Measurements from ENCODE around the gene INHA. TPM values are rescaled to one million over a fixed set of nuclear protein-coding genes. Genes with fewer than 3 reads are reported as not detected.

The INHA gene
- total RNA-seq, 1 donor from 2014 or later = not detected

GRCh38 chr2:219531639-219532377, 40.3 kb upstream of the INHA start:
- peaks cover 5 to 14% (median 12%) of the 10 kb centered on the region in 3 donors for H3K4me1 ChIP-seq (ENCODE audit: control insufficient read depth in 3 of 3, insufficient read depth in 3 of 3, low read length in 3 of 3)
- H3K4me3 ChIP-seq (ENCODE audit: low read length in 3 of 3) = no peak overlapping the region
- H3K9ac ChIP-seq (ENCODE audit: low read depth in 1 of 3, low read length in 3 of 3) = no peak overlapping the region
- no peaks in the 10 kb centered on the region for H3K9me3 ChIP-seq (ENCODE audit: control insufficient read depth in 3 of 3, low read length in 3 of 3)
- no peaks in the 10 kb centered on the region for H3K36me3 ChIP-seq (ENCODE audit: control insufficient read depth in 3 of 3, insufficient read depth in 3 of 3, low read length in 3 of 3)
- H3K27ac ChIP-seq (ENCODE audit: low read depth, low read length) = no peak overlapping the region
- peaks cover 22 to 38% (median 27%) of the 10 kb centered on the region in 3 donors for H3K27me3 ChIP-seq (ENCODE audit: control insufficient read depth in 3 of 3, insufficient read depth in 3 of 3, low read length in 3 of 3)

- Histone ChIP-seq H3K27ac (ENCODE audit: low read depth, low read length) (no peak overlapping the region), H3K9ac (ENCODE audit: low read depth in 1 of 3, low read length in 3 of 3) (no peak overlapping the region), H3K27me3 (ENCODE audit: control insufficient read depth in 3 of 3, insufficient read depth in 3 of 3, low read length in 3 of 3) (peaks cover 19 to 33% (median 22%) of the 10 kb centered on the region in 3 donors), H3K9me3 (ENCODE audit: control insufficient read depth in 3 of 3, low read length in 3 of 3) (no peaks in the 10 kb centered on the region), H3K4me3 (ENCODE audit: low read length in 3 of 3) (no peak overlapping the region), H3K36me3 (ENCODE audit: control insufficient read depth in 3 of 3, insufficient read depth in 3 of 3, low read length in 3 of 3) (no peaks in the 10 kb centered on the region), H3K4me1 (ENCODE audit: control insufficient read depth in 3 of 3, insufficient read depth in 3 of 3, low read length in 3 of 3) (peaks cover 4 to 11% (median 9%) of the 10 kb centered on the region in 3 donors)
Measured at GRCh38 chr2:219532378-219532649, 39.8 kb upstream of the INHA start.

- Histone ChIP-seq H3K27ac (ENCODE audit: low read depth, low read length) (no peak overlapping the region), H3K27me3 (ENCODE audit: control insufficient read depth in 3 of 3, insufficient read depth in 3 of 3, low read length in 3 of 3) (peaks cover 12 to 23% (median 13%) of the 10 kb centered on the region in 3 donors), H3K4me3 (ENCODE audit: low read length in 3 of 3) (no peak overlapping the region), H3K9ac (ENCODE audit: low read depth in 1 of 3, low read length in 3 of 3) (no peak overlapping the region), H3K4me1 (ENCODE audit: control insufficient read depth in 3 of 3, insufficient read depth in 3 of 3, low read length in 3 of 3) (peaks cover 4 to 11% (median 9%) of the 10 kb centered on the region in 3 donors), H3K36me3 (ENCODE audit: control insufficient read depth in 3 of 3, insufficient read depth in 3 of 3, low read length in 3 of 3) (peaks cover 0 to 6% (median 3%) of the 10 kb centered on the region in 3 donors), H3K9me3 (ENCODE audit: control insufficient read depth in 3 of 3, low read length in 3 of 3) (no peaks in the 10 kb centered on the region)
Measured at GRCh38 chr2:219533930-219534661, 38.0 kb upstream of the INHA start.

GRCh38 chr2:219536425-219536824, 35.7 kb upstream of the INHA start:
- H3K9me3 ChIP-seq (ENCODE audit: control insufficient read depth in 3 of 3, low read length in 3 of 3) = no peaks in the 10 kb centered on the region
- no peak overlapping the region for H3K27ac ChIP-seq (ENCODE audit: low read depth, low read length)
- H3K4me1 ChIP-seq (ENCODE audit: control insufficient read depth in 3 of 3, insufficient read depth in 3 of 3, low read length in 3 of 3) = peaks cover under 1 to 2% (median under 1%) of the 10 kb centered on the region in 3 donors
- peaks cover 15 to 22% (median 17%) of the 10 kb centered on the region in 3 donors for H3K36me3 ChIP-seq (ENCODE audit: control insufficient read depth in 3 of 3, insufficient read depth in 3 of 3, low read length in 3 of 3)
- peaks cover 3 to 19% (median 5%) of the 10 kb centered on the region in 3 donors for H3K27me3 ChIP-seq (ENCODE audit: control insufficient read depth in 3 of 3, insufficient read depth in 3 of 3, low read length in 3 of 3)
- no peak overlapping the region for H3K9ac ChIP-seq (ENCODE audit: low read depth in 1 of 3, low read length in 3 of 3)
- H3K4me3 ChIP-seq (ENCODE audit: low read length in 3 of 3) = no peak overlapping the region

DNA sequence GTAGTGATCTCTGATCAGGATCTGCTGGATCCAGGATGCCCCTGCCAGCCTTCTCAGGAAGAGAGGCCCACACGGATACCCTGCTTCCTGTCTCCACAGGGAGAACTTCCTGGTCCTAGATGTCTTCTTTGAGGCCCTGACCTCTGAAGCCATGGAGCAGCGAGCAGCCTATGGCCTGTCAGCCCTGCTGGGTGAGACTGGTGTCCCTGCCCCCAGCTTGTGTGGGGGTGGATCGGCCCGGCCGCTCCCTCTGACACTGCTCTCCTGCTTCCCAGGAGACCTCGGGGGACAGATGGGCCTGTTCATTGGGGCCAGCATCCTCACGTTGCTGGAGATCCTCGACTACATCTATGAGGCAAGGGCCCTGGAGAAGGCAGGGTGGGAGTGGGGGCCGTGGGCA, 35.1 kb upstream of the INHA start:
- Histone ChIP-seq H3K9ac (ENCODE audit: low read depth in 1 of 3, low read length in 3 of 3) (no peak overlapping the region), H3K36me3 (ENCODE audit: control insufficient read depth in 3 of 3, insufficient read depth in 3 of 3, low read length in 3 of 3) (peaks cover 15 to 22% (median 19%) of the 10 kb centered on the region in 3 donors), H3K27me3 (ENCODE audit: control insufficient read depth in 3 of 3, insufficient read depth in 3 of 3, low read length in 3 of 3) (peaks cover 3 to 15% (median 5%) of the 10 kb centered on the region in 3 donors), H3K4me1 (ENCODE audit: control insufficient read depth in 3 of 3, insufficient read depth in 3 of 3, low read length in 3 of 3) (peaks cover 5 to 7% (median 6%) of the 10 kb centered on the region in 3 donors), H3K9me3 (ENCODE audit: control insufficient read depth in 3 of 3, low read length in 3 of 3) (no peaks in the 10 kb centered on the region), H3K27ac (ENCODE audit: low read depth, low read length) (no peak overlapping the region), H3K4me3 (ENCODE audit: low read length in 3 of 3) (no peak overlapping the region)

- peaks cover 13 to 16% (median 15%) of the 10 kb centered on the region in 3 donors for H3K4me1 ChIP-seq (ENCODE audit: control insufficient read depth in 3 of 3, insufficient read depth in 3 of 3, low read length in 3 of 3)
- no peak overlapping the region for H3K4me3 ChIP-seq (ENCODE audit: low read length in 3 of 3)
- H3K27me3 ChIP-seq (ENCODE audit: control insufficient read depth in 3 of 3, insufficient read depth in 3 of 3, low read length in 3 of 3) = peaks cover 0 to 6% (median 3%) of the 10 kb centered on the region in 3 donors
- peaks cover 15 to 22% (median 19%) of the 10 kb centered on the region in 3 donors for H3K36me3 ChIP-seq (ENCODE audit: control insufficient read depth in 3 of 3, insufficient read depth in 3 of 3, low read length in 3 of 3)
- H3K9ac ChIP-seq (ENCODE audit: low read depth in 1 of 3, low read length in 3 of 3) = no peak overlapping the region
- no peak overlapping the region for H3K27ac ChIP-seq (ENCODE audit: low read depth, low read length)
- no peaks in the 10 kb centered on the region for H3K9me3 ChIP-seq (ENCODE audit: control insufficient read depth in 3 of 3, low read length in 3 of 3)
Measured at GRCh38 chr2:219537657-219538488, 34.2 kb upstream of the INHA start.

DNA sequence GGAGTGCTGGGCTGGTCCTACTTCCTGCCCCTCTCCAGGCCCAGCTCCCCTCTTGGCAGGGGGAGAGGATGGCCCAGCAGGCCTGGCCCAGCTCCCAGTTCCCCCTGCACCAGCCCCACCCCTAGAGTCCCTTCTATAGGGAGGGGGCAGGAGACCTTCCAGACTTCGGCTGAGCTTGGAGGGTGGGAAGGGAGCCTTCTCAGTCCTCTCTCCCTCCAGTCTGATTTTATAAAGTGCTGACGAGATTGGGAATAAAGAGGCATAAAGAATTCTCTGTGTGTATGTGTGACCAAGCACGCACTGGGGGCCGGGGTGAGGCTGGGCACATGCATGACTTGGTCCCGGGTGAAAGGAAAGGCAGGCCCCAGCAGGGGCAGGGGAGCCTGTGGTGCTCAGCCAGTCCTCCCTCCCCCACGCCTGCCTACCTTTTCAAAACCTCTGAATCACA, 33.6 kb upstream of the INHA start:
- Histone ChIP-seq H3K36me3 (ENCODE audit: control insufficient read depth in 3 of 3, insufficient read depth in 3 of 3, low read length in 3 of 3) (peaks cover 15 to 22% (median 19%) of the 10 kb centered on the region in 3 donors), H3K27ac (ENCODE audit: low read depth, low read length) (no peak overlapping the region), H3K4me3 (ENCODE audit: low read length in 3 of 3) (no peak overlapping the region), H3K27me3 (ENCODE audit: control insufficient read depth in 3 of 3, insufficient read depth in 3 of 3, low read length in 3 of 3) (peaks cover 0 to 2% (median 0%) of the 10 kb centered on the region in 3 donors), H3K4me1 (ENCODE audit: control insufficient read depth in 3 of 3, insufficient read depth in 3 of 3, low read length in 3 of 3) (peaks cover 14 to 18% (median 16%) of the 10 kb centered on the region in 3 donors), H3K9ac (ENCODE audit: low read depth in 1 of 3, low read length in 3 of 3) (no peak overlapping the region), H3K9me3 (ENCODE audit: control insufficient read depth in 3 of 3, low read length in 3 of 3) (no peaks in the 10 kb centered on the region)

DNA sequence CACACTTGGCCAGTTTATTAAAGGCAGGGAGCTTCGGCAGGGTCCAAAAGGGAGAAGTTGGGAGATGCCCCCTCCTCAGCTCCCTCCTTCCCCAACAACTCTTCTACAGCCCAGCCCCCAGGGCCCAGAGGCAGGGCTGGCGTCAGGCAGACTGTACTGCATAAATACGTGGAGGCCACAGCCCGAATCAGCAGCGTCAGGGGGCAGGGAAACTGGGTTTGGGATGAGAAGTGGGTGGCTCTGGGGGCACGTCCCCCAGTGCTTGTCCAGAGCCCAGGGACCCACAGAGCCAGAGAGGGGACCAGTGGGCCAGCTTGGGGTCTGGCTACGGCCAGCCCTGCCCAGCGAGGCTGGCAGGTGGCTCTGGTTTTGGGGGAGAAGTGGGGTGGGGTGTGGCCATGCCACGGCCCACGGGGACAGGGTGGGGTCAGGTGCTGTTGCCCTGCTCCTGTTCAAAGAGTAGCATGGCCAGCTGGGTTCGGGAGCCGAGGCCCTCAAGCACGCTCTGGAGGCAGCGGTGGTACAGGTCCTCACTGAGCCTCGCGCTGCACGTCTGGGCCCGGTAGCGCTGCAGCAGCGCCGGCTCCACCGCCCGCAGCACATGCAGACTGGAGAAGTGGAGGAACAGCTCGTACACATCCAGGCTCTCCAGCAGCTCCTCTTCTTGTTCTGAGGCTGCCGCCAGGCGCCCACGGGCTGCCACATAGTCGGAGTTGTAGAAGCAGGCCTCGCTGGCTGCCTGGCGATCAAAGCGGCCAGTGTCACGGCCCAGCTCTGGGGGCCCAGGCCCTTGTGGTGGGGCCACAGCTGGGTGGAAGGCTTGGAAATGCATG, 32.9 kb upstream of the INHA start:
- no peaks in the 10 kb centered on the region for H3K27me3 ChIP-seq (ENCODE audit: control insufficient read depth in 3 of 3, insufficient read depth in 3 of 3, low read length in 3 of 3)
- H3K4me3 ChIP-seq (ENCODE audit: low read length in 3 of 3) = no peak overlapping the region
- H3K36me3 ChIP-seq (ENCODE audit: control insufficient read depth in 3 of 3, insufficient read depth in 3 of 3, low read length in 3 of 3) = peaks cover 15 to 22% (median 19%) of the 10 kb centered on the region in 3 donors
- H3K4me1 ChIP-seq (ENCODE audit: control insufficient read depth in 3 of 3, insufficient read depth in 3 of 3, low read length in 3 of 3) = peaks cover 16 to 21% (median 19%) of the 10 kb centered on the region in 3 donors
- no peak overlapping the region for H3K9ac ChIP-seq (ENCODE audit: low read depth in 1 of 3, low read length in 3 of 3)
- H3K9me3 ChIP-seq (ENCODE audit: control insufficient read depth in 3 of 3, low read length in 3 of 3) = no peaks in the 10 kb centered on the region
- H3K27ac ChIP-seq (ENCODE audit: low read depth, low read length) = no peak overlapping the region

Measured in skeletal muscle tissue (tissue), 4 donors.